AG04449 (cell line): ENCODE results near the gene SCYGR2.

Experiments used
- CTCF ChIA-PET: fragments of 350-600 bp; formaldehyde crosslinking; extraction: SDS; loops from one replicate; lab custom pipeline; 2021; ENCODE audit warnings: antibody characterized with exemption; lab: Yijun Ruan, JAX
- POLR2A ChIA-PET: fragments of 400-600, 350-600 bp; formaldehyde crosslinking; extraction: SDS; loops from one replicate; lab custom pipeline; 2020; ENCODE audit warnings: antibody characterized with exemption, inconsistent platforms; lab: Yijun Ruan, JAX
- DNase-seq: peaks from one replicate; pipeline ENCODE4 v3.0.0-alpha.2; 2010; ENCODE audit warnings: low read depth, low spot score
- H3K4me3 ChIP-seq: 2 replicates; pipeline ENCODE4 v1.5.1; 2011; ENCODE audit warnings: low read depth, mild to moderate bottlenecking, control low read depth, low read length
- TF ChIP-seq, protein P1 (sequence below): IDR thresholded peaks from one replicate; pipeline ENCODE4 v1.5.1; 2011; ENCODE audit warnings: mild to moderate bottlenecking, moderate library complexity, low read length, control low read depth, inconsistent platforms; ENCODE audit not compliant: insufficient read depth; ENCODE audit errors: missing control alignments

The SCYGR2 gene

DNA sequence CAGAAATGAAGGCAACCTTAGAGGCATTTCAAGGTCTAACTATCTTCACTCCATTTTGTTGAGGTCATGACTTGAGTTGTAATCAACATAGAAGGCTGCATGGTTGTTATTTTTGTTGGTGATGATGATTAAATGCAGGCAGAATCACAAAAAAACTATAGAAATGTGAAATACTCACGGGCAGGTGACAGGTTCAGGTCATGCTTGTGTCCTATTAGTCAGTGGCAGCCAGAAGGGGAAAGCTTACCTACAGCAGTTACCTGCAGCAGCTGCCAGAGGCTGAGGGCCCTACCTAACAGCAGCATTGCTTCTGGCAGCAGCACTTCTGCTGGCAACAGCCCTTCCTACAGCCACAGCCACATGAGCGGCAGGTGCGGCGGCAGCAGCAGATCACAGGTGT, 15.6 kb downstream of the SCYGR2 start:
- ChIA-PET POLR2A (no interaction called here), CTCF (no interaction called here)
- DNase-seq = no peak
- no peak overlapping the region for H3K4me3 ChIP-seq
- TF ChIP-seq, protein P1, sequence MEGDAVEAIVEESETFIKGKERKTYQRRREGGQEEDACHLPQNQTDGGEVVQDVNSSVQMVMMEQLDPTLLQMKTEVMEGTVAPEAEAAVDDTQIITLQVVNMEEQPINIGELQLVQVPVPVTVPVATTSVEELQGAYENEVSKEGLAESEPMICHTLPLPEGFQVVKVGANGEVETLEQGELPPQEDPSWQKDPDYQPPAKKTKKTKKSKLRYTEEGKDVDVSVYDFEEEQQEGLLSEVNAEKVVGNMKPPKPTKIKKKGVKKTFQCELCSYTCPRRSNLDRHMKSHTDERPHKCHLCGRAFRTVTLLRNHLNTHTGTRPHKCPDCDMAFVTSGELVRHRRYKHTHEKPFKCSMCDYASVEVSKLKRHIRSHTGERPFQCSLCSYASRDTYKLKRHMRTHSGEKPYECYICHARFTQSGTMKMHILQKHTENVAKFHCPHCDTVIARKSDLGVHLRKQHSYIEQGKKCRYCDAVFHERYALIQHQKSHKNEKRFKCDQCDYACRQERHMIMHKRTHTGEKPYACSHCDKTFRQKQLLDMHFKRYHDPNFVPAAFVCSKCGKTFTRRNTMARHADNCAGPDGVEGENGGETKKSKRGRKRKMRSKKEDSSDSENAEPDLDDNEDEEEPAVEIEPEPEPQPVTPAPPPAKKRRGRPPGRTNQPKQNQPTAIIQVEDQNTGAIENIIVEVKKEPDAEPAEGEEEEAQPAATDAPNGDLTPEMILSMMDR = no peak

DNA sequence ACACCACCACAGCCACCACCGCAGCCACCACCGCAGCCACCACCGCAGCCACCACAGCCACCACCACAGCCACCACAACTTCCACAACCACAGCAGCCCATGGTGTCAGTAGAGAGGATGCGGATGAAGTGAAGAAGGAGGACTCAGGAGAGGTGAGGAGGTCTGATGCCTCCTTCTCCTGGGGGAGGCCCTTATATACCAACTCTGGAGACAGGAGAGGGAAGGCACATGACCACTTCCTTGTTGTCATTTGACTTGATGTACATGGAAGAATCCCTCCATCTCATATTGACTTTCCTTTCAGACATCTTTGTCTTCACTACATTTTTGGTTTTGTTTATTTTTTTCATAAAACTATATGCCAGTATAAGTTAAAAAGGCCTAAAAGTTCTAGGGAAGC, 16.0 kb downstream of the SCYGR2 start, which contains the start of gene SCYGR3:
Gene SCYGR3 (minus strand): TSS at position 101 of the 400 bp plus-strand sequence. CDS start 0 bp downstream, at position 101.
- ChIA-PET POLR2A (no interaction called here), CTCF (no interaction called here)

DNA sequence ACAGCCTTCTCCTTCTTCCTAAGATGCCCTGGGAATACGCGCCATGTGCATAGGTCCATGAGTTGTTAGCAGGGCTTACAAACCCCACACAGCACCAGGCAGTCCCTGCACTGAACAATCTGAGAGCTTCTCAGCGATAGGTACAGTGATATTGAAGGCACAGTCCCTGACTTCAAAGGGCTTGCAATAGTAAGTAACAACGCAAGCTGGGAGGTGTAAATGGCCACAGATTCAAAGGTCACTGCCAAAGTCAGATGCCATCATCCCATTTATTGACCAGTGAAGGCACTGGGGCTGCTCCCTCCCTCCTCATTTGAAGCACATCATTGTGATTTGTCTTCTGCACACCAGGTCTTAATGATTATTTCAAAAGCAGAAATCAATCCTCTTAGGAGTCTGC, 16.5 kb downstream of the SCYGR2 start:
- H3K4me3 ChIP-seq = no peak overlapping the region
- POLR2A ChIA-PET = no interaction called here
- DNase-seq = no peak
- CTCF ChIA-PET = no interaction called here
- TF ChIP-seq, protein P1 = no peak

More for the DNA sequence above, 16.0 kb downstream of the SCYGR2 start, which contains the start of gene SCYGR3:
- no peak within 1 kb of the TSS for H3K4me3 ChIP-seq
- TF ChIP-seq, protein P1 = no peak
- DNase-seq = no peak

DNA sequence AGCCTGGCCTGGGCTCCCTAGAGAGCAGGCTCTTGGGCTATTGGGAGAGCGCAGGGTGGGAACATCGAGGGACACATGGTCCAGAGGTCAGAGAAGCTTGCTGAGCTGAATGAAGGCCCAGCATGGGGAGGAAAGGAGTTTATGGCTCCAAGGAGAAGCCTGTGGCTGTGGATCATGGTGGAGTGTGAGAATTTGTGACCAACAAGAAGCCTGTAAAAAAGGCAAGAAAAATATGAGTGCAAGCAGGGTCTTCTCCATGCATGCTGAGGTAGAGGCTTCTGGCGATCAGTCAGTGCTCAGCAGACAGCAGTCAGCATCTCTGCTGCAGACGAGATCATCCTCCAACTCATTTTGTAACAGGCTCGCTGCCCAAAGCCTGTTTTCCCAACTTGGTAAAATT, 17.2 kb downstream of the SCYGR2 start:
- TF ChIP-seq, protein P1 = no peak
- ChIA-PET CTCF (no interaction called here), POLR2A (no interaction called here)
- DNase-seq = no peak
- H3K4me3 ChIP-seq = no peak overlapping the region

DNA sequence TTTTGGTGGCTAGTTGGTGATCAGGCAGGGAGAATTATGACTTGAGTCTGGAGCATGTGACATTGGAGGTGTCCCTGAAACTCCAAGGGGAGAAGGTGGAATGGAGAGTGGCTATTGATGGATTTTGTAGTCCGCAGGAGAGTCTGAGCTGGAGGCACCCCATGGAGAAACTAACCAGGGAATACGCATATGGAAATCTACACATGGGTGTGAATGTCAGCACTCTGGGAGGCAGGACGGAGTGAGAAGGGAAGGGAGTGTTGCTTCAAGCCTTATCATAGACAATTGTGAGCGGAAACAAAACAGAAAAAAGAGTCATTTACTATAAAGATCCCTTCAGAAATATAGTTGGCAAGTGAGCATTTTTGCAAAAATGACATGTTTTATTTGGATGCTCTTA, 17.9 kb downstream of the SCYGR2 start:
- TF ChIP-seq, protein P1 = no peak
- no peak overlapping the region for H3K4me3 ChIP-seq
- CTCF ChIA-PET = no interaction called here
- POLR2A ChIA-PET = no interaction called here
- no peak for DNase-seq

DNA sequence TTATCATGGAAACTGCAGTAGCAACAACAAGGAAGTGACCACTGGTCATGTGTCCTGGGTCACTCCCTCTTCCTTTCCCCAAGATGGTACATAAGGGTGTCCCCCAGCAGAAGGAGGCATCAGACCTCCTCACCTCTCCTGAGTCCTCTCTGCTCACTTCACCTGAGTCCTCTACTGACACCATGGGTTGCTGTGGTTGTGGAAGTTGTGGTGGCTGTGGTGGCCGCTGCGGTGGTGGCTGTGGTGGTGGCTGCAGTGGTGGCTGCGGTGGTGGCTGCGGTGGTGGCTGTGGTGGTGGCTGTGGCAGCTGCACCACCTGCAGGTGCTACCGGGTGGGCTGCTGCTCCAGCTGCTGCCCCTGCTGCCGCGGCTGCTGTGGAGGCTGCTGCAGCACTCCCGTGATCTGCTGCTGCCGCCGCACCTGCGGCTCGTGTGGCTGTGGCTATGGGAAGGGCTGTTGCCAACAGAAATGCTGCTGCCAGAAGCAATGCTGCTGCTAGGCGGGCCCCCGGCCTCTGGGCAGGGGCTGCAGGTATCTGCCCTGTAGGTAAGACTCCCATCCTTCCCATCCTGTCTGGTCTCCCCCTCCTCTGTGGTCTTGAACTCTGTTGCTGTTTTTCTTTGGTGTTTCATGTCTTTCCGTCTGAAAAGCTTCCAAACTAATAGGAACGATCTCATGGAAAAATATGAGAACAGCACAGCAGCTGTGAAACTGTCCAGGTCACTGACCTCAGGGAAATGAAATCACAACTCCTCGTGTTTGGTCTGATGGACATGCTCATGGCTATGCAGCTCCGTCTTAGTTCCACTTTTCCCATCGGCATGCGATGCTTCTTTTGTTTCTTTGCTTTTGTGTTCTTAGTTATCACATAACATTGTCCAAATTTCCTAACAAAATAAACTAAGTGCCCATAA, 18.9 kb downstream of the SCYGR2 start, which contains the start of gene SCYGR4:
Gene SCYGR4 (plus strand): TSS at position 183 of the 915 bp plus-strand sequence. CDS start 0 bp downstream, at position 183.
- H3K4me3 ChIP-seq = no peak within 1 kb of the TSS
- POLR2A ChIA-PET = no interaction called here
- DNase-seq = no peak
- CTCF ChIA-PET = no interaction called here
- TF ChIP-seq, protein P1 = no peak
